Adrenal gland (tissue), 5 donors: Measurements from ENCODE around the gene GGA2.

ENCODE experiments used
- POLR2A ChIP-seq, 2 donors: fragments of 450-650 bp; IDR thresholded peaks; one replicate each; pipeline ENCODE4 v1.6.1; 2017; ENCODE audit warnings: antibody characterized with exemption in 2 of 2, mild to moderate bottlenecking in 2 of 2, moderate library complexity in 1 of 2
- TF ChIP-seq, protein P1 (sequence below), 6 experiments: fragments of 450-650 bp in 4 of 6; fragments of 200-600 bp in 2 of 6; sonication (generic) in 1 of 6; IDR thresholded peaks; 1 replicate in 5 of 6; 2 replicates in 1 of 6; pipeline versions ENCODE4 v1.5.1 to v1.8.0; 2016 to 2021; ENCODE audit warnings: antibody characterized with exemption in 6 of 6, mild to moderate bottlenecking in 2 of 6, moderate library complexity in 1 of 6
- donor health status: DM: no; HTN: no; CAD: no.

DNA sequence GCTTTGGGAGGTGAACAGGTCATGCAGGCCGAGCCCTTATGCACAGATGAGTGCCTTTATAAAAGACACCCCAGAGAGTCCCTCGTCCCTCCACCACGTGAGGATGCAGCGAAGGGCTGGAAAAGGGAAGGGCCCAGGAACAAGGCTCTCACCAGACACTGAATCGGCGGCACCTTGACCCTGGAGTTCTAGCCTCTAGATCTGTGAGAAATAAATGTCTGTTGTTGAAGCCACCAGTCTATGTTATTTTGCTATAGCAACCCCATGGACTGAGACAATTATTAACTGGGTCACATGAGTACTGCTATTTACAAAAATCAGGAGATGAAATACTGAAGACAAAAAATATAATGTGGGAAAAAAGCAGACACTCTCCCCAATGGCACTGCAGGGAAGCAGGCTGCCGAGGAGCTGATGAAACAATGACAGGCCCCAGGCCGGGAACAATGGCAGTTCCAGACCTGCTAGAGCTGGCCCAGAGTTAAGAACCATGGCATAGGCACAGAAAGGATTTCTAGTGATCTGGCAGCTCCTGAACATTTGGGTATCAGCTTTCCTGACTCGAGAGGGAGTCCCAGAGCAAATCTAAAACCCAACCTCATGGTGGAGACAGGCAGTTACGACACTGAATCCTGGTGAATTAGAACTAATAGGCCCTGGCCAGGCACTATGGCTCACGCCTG, 17.8 kb upstream of the GGA2 start:
- TF ChIP-seq, protein P1, sequence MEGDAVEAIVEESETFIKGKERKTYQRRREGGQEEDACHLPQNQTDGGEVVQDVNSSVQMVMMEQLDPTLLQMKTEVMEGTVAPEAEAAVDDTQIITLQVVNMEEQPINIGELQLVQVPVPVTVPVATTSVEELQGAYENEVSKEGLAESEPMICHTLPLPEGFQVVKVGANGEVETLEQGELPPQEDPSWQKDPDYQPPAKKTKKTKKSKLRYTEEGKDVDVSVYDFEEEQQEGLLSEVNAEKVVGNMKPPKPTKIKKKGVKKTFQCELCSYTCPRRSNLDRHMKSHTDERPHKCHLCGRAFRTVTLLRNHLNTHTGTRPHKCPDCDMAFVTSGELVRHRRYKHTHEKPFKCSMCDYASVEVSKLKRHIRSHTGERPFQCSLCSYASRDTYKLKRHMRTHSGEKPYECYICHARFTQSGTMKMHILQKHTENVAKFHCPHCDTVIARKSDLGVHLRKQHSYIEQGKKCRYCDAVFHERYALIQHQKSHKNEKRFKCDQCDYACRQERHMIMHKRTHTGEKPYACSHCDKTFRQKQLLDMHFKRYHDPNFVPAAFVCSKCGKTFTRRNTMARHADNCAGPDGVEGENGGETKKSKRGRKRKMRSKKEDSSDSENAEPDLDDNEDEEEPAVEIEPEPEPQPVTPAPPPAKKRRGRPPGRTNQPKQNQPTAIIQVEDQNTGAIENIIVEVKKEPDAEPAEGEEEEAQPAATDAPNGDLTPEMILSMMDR (IDR thresholded peaks at IDR 0.05): no peak
- TF ChIP-seq POLR2A (IDR thresholded peaks at IDR 0.05): no peak
